Thyroid gland (tissue), 4 donors: Measurements from ENCODE around the gene TAF6L.

ENCODE experiments used
- CTCF ChIP-seq, 6 experiments: fragments of 200-600 bp in 3 of 6; fragments of 450-650 bp in 3 of 6; sonication (generic) in 3 of 6; IDR thresholded peaks; one replicate each; pipeline ENCODE4 v1.5.1; 2016 to 2019; ENCODE audit warnings: antibody characterized with exemption in 6 of 6, mild to moderate bottlenecking in 2 of 6, inconsistent platforms in 1 of 6, moderate library complexity in 1 of 6
- POLR2A ChIP-seq, 2 donors: fragments of 450-650 bp; IDR thresholded peaks; one replicate each; pipeline ENCODE4 v1.6.1; 2017; ENCODE audit warnings: antibody characterized with exemption in 2 of 2, mild to moderate bottlenecking in 2 of 2, moderate library complexity in 1 of 2

- TF ChIP-seq POLR2A (IDR thresholded peaks at IDR 0.05) (no peak), CTCF (IDR thresholded peaks at IDR 0.05) (no peak)
These were observed 64.1 kb downstream of the TAF6L start for GRCh38 chr11:62835336-62835735.
